GM12891 (cell line): Measurements from ENCODE around the gene ETFA.

ENCODE experiments used
- POLR2A ChIP-seq: IDR thresholded peaks from 2 replicates; pipeline ENCODE4 v1.6.1; 2011; ENCODE audit warnings: low read depth, low read length, control low read depth
- TAF1 ChIP-seq: IDR thresholded peaks from 2 replicates; pipeline ENCODE4 v1.6.1; 2011; ENCODE audit warnings: low read depth, low read length, control low read depth

DNA sequence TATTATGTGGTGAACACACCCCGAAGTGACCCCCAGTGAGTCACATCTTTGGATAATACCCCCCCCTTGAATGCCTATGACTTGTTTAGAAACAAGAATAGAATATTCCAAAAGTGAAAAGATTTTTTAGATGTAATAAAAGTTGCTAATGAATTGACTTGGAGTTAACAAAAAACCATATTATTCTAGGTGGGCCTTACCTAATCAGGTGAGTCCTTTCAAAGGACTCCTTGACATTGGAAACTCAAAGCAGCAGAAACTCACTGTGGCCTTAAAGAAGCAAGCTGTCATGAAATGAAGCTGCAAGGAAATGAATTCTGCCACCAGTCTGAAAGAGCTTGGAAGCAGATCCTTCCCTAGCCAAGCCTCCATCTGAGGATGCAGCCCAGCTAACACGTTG is 14.4 kb upstream of the ETFA start:
- no peak for TF ChIP-seq POLR2A
- no peak for TF ChIP-seq TAF1
